GM19023 (cell line): ENCODE results near the gene POC1A.
A peak's percentile ranks its signal among the peaks of the same experiment; 100 is the strongest.

ENCODE experiments used
- ATAC-seq: cut with Tn5 transposase; IDR thresholded peaks from one replicate; pipeline ENCODE4 v1.9.1; 2021; ENCODE audit warnings: mild to moderate bottlenecking, moderate library complexity; ENCODE audit not compliant: unreplicated experiment

Gene POC1A

GRCh38 chr3:52154135-52155094, at the start of gene POC1A:
POC1A (minus strand) TSS chr3:52154423; CDS start chr3:52154372, 51 bp downstream.
- ATAC-seq = peak; percentile 88

- ATAC-seq = no peak
Observed at GRCh38 chr3:52203701-52204100, 49.5 kb upstream of the POC1A start.

DNA sequence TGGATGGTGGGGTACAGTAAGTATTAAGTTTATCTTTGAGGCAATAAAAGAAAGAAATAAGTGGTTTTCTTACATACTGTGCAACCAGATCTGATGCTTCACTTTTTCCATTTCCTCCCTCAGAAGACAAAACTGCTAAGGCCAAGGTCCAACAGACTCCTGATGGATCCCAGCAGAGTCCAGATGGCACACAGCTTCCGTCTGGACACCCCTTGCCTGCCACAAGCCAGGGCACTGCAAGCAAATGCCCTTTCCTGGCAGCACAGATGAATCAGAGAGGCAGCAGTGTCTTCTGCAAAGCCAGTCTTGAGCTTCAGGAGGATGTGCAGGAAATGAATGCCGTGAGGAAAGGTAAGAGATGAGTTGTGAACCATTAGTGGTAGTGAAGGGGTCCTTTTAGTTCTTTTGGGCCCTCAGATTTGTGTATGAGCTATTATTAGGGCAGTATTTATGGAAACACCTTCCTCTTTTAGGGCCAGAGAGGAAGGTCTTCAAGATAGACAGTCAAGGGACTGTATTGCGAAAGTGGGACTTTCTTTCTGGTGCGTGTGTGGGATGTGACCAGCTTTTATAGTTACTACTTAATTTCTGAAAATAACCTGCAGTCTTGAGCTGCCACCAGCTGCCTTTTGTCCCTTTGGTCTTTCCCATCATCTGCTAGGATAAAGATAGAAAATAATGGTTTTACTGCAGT, 48.3 kb upstream of the POC1A start:
- no peak for ATAC-seq

DNA sequence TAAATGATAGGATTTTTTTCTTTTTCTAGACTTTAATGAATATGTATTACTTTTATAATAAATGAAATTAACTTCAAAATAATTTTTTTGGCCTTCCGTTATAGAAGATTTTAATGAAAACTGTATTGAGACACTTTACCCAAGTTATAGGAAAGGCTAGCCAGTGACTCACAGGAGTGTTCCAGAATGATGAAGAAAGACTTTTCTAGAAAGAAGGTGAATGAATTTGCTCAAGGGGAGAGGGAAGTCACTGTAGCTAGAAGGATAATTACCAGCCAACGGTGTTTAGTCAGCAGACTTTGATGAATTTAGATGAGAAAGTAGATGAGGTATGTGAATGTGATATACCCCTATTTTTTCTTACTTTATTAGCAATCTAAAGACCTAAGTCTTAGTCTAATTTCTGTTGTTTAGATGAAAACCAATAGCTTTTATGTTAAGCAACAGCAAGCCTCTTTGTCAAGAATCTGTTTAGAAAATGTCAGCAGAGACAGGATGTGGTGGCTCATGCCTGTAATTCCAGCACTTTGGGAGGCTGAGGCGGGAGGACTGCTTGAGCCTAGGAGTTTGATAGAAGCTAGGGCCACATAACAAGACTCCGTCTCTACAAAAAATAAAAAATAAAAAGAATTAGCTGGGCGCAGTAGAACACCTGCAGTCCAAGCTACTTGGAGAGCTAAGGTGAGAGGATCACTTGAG, 46.9 kb upstream of the POC1A start:
- no peak for ATAC-seq

DNA sequence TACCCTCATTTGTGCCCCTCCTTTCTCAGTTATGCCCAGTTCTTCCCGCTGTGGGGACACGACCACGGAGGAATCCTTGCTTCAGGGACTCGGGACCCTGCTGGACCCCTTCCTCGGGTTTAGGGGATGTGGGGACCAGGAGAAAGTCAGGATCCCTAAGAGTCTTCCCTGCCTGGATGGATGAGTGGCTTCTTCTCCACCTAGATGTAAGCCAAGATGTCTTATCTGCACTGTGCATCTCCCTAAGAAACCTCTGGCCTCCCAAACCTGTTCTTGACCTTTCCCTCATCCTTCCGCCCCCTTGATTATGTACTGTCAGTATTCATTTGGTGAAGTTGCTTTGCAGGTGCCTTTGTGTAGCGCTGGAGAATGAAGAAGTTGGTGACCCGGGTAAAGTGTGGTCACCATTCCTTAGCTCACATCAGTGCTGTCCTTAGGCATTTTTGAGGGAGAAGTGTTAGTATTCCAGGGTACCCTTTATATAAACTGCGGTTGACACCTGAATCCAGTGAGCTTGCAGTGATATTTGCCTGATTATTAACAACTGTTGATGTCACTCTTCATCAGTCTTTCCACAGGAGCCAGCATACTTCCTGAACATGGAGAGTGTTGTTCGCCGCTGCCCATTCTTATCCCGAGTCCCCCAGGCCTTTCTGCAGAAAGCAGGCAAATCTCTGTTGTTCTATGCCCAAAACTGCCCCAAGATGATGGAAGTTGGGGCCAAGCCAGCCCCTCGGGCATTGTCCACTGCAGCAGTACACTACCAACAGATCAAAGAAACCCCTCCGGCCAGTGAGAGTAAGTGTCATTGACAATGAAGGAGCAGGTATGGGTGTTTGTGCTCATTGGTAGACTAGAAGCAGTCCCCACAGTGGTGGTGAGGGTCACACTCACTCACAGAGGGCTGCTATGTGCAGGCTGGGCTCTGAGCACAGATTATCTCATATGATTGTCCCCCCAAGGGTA, 44.7 kb upstream of the POC1A start:
- no peak for ATAC-seq

DNA sequence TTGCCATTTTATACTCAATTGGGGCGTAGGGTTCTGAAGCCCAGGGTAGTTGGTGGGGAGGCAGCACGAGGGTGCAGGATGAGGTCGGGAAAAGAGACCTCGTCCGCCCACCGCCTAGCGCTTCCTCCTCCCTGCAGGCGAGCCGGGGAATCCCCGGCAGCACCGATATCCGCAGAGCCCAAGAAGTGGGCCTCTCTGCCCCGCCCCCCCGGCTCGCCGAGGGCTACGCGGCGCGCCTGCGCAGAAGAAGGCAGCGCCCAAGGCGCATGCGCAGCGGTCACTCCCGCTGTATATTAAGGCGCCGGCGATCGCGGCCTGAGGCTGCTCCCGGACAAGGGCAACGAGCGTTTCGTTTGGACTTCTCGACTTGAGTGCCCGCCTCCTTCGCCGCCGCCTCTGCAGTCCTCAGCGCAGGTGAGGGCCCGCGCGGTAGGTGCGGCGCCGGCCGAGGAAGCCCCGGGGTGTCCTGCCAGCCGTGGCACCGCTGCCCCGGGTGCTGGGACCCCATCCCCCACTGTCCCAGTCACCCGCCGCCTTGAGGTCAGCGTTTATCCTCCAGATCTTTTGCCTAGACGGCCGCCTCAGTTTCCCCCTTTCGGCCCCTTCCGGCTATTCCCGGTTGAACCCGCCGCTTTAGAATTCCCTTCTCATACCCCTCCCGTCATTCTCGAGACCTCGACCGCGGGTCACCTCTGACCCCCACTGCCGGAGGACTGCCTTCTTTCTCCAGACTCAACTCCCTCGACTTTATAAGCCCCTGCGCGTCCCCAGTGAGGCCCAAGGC, 43.8 kb upstream of the POC1A start, which contains the start of gene ALAS1:
TSS of gene ALAS1 (plus strand) at position 319 of the 784 bp plus-strand sequence. CDS start 1,082 bp downstream, outside the sequence.
- ATAC-seq = peak; percentile 83

DNA sequence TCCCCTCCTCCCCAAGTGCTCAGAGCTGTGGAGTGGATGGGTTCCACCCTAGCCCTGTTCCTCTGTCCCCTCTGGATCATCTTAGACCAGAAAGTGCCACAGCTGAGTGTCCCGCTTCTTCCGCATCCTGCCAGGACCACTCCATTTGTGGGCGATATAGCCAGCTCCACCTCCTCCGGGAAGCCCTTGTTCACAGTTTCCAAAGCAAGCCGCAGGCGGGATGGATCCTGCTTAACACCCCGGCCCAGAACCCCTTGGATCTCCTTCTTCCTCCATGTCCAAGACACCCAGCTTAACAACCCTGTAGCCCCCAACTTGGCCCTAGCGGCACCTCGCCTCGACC, 43.2 kb upstream of the POC1A start:
- ATAC-seq = no peak

- no peak for ATAC-seq
Observed at GRCh38 chr3:52196977-52197376, 42.8 kb upstream of the POC1A start.

DNA sequence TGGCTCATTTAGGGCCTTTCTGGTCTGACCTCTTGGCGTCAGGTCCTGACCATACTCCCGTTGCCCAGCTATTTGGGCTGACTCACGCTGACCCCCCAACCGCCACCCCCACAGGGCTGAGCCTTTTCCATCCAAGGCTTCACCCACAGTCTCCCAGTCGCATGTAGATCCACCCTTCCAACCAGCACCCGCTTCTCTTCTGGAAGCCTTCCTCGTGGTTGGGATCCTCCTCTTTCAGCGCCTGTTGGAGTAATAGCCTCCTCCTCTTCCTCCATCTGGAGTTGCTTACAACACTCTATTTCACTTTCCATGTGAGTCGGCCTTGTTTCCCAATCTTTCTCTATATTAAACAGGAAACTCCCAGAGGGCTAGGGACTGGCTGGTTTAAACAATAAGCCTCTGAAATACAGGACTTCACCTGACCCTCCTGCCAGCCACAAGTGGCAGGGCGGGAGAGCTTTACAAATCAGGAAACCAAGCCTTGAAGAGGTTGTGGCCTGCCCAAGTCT, 41.7 kb upstream of the POC1A start:
- ATAC-seq = no peak

- ATAC-seq = no peak
Observed at GRCh38 chr3:52195291-52195597, 41.0 kb upstream of the POC1A start.

DNA sequence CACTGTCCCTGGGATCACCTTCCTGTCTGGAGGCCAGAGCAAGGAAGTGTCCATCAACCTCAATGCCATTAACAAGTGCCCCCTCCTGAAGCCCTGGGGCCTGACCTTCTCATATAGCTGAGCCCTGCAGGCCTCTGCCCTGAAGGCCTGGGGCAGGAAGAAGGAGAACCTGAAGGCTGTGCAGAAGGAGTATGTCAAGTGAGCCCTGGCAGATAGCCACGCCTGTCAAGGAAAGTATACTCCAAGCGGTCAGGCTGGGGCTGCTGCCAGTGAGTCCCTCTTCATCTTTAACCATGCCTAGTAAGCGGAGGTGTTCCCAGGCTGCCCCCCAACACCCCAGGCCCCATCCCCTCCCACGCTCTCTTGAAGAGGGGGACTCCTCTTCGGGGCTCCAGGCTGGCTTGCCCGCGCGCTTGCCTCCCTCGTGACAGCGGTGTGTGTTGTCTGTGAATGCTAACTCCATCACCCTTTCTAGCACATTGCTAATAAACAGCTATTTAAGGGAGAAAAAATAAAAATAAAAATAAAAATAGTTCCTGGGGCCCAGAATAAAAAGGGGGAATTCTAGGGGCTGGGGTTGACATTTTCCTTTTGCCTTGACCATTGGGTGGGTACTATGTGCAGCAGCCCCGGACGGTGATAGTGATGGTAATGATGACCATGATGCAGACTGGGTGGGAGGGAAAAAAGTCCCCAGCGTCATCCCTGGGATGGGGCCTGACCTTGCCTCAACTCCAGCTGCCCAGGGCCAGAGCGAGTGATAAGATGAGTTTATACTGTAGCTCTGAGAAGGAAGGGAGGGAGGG, 40.5 kb upstream of the POC1A start:
- ATAC-seq = no peak

DNA sequence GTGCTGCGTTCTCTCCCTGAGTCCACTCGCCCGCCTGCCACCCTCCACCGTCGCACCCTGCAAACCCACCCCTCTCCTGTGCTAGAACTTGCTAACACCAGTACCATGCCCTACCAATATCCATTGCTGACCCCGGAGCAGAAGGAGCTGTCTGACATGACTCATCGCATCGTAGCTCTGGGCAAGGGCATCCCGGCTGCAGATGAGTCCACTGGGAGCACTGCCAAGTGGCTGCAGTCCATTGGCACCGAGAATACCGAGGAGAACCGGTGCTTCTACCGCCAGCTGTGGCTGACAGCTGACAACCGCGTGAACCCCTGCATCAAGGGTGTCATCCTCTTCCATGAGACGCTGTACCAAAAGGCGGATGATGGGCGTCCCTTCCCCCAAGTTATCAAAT, 38.8 kb upstream of the POC1A start:
- ATAC-seq = no peak

GRCh38 chr3:52191663-52192062, 37.4 kb upstream of the POC1A start:
- no peak for ATAC-seq

GRCh38 chr3:52190294-52191074, 36.3 kb upstream of the POC1A start:
- ATAC-seq = no peak

- ATAC-seq = no peak
Observed at GRCh38 chr3:52188556-52188955, 34.3 kb upstream of the POC1A start.

GRCh38 chr3:52186729-52187128, 32.5 kb upstream of the POC1A start:
- no peak for ATAC-seq

- no peak for ATAC-seq
Observed at GRCh38 chr3:52185837-52186236, 31.6 kb upstream of the POC1A start.

DNA sequence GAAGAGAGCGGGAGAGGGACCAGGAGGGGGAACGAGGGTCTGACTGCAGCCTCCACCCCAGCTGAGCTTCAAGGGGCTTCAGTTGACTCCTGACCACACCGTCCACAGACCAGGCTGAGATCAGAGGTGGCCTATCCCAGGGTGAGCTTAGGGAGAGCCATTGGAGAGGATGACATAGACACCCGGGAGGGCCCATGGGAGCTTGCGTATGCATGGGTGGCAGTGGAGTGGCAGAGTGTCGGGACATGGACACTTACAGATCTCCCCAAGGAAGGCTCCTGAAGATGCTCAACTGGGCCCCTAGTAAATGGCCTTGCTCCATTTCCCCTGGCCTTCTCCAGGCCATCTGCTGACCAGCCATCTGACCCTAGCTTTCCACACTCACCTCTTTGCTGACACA, 31.1 kb upstream of the POC1A start:
- no peak for ATAC-seq
